HepG2 (cell line): ENCODE measurements around the gene TTLL10.

Experiments
- CHD4 ChIP-seq: fragments of 200-600 bp; sonication (generic); IDR thresholded peaks from 2 replicates; pipeline ENCODE4 v1.7.0; 2017; ENCODE audit warnings: mild to moderate bottlenecking, low read length, borderline replicate concordance
- KLF11 ChIP-seq: IDR thresholded peaks from 2 replicates; pipeline ENCODE4 v1.6.1; 2016; ENCODE audit warnings: missing compliant biosample characterization
- NR3C1 ChIP-seq: sonication (generic); formaldehyde crosslinking; IDR thresholded peaks from 2 replicates; pipeline ENCODE4 v1.4.0; 2020; ENCODE audit warnings: missing genetic modification reagents
- PRDM15 ChIP-seq: sonication (generic); formaldehyde crosslinking; IDR thresholded peaks from 2 replicates; pipeline ENCODE4 v1.4.0; 2020; ENCODE audit warnings: missing genetic modification reagents
- RXRA ChIP-seq: sonication (generic); formaldehyde crosslinking; IDR thresholded peaks from 2 replicates; pipeline ENCODE4 v1.5.1; 2020; ENCODE audit warnings: missing genetic modification reagents
- SIN3A ChIP-seq: IDR thresholded peaks from 2 replicates; pipeline ENCODE4 v1.6.1; 2011; ENCODE audit warnings: low read depth, mild to moderate bottlenecking, control low read depth, low read length, borderline replicate concordance
- SMAD9 ChIP-seq: sonication (generic); formaldehyde crosslinking; IDR thresholded peaks from 2 replicates; pipeline ENCODE4 v1.5.1; 2020; ENCODE audit warnings: mild to moderate bottlenecking, missing genetic modification reagents
- ZBTB1 ChIP-seq: sonication (generic); formaldehyde crosslinking; IDR thresholded peaks from 2 replicates; pipeline ENCODE4 v1.4.0; 2020; ENCODE audit warnings: missing genetic modification reagents, borderline replicate concordance
- ZNF10 ChIP-seq: sonication (generic); formaldehyde crosslinking; IDR thresholded peaks from 2 replicates; pipeline ENCODE4 v1.4.0; 2020; ENCODE audit warnings: mild to moderate bottlenecking, low read depth, missing genetic modification reagents, borderline replicate concordance
- ZNF24 ChIP-seq: fragments of 450-650 bp; IDR thresholded peaks from 2 replicates; pipeline ENCODE4 v1.6.1; 2017; ENCODE audit warnings: antibody characterized with exemption, mild to moderate bottlenecking
- TF ChIP-seq, protein P1 (sequence below): sonication (generic); formaldehyde crosslinking; IDR thresholded peaks from 2 replicates; pipeline ENCODE4 v1.4.0; 2020; ENCODE audit warnings: missing genetic modification reagents
- TF ChIP-seq, protein P2 (sequence below): sonication (generic); formaldehyde crosslinking; IDR thresholded peaks from 2 replicates; pipeline ENCODE4 v1.4.0; 2020; ENCODE audit warnings: missing genetic modification reagents
- TF ChIP-seq, protein P3 (sequence below): fragments of 450-650 bp; IDR thresholded peaks from 2 replicates; pipeline ENCODE4 v1.6.1; 2017

DNA sequence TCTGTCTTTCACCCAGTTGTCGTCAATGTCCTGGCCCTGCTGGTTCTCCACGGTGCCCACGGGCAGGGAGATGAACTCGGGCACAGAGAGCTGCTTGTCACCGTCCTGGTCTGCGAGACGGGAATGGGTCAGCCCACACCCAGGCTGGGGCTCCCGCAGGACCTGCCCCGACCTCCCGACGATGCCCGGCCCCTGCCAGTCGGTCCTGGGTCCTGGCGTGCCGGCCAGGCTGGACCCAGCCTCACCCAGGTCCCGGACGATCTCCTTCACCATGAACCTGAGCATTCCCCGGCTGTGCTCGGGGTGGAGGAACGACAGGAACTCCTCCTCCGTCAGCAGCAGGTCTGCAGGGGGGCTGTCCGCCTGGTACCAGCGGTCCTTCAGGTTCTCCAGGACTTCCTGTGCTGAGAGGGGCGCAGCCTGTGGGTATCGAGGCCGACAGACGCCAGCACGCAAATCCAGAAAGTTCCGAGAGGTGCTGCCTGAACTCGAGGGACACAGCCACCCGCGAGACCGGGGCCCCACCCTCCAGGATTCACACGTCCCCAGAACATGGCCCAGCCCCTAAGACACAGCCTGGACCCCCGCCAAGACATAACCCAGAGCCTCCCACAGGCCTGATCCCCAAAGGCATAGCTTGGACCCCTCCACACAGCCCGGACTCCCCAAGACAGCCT, 45.0 kb downstream of the TTLL10 start:
- TF ChIP-seq KLF11 (CRISPR knock-in tag) (no peak), SMAD9 (no peak), RXRA (no peak), SIN3A (no peak), CHD4 (no peak), NR3C1 (no peak), ZNF10 (CRISPR knock-in tag) (no peak), ZNF24 (no peak), ZBTB1 (CRISPR knock-in tag) (no peak), PRDM15 (CRISPR knock-in tag) (no peak)
- TF ChIP-seq, protein P1, sequence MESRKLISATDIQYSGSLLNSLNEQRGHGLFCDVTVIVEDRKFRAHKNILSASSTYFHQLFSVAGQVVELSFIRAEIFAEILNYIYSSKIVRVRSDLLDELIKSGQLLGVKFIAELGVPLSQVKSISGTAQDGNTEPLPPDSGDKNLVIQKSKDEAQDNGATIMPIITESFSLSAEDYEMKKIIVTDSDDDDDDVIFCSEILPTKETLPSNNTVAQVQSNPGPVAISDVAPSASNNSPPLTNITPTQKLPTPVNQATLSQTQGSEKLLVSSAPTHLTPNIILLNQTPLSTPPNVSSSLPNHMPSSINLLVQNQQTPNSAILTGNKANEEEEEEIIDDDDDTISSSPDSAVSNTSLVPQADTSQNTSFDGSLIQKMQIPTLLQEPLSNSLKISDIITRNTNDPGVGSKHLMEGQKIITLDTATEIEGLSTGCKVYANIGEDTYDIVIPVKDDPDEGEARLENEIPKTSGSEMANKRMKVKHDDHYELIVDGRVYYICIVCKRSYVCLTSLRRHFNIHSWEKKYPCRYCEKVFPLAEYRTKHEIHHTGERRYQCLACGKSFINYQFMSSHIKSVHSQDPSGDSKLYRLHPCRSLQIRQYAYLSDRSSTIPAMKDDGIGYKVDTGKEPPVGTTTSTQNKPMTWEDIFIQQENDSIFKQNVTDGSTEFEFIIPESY (CRISPR knock-in tag) = no peak
- TF ChIP-seq, protein P2, sequence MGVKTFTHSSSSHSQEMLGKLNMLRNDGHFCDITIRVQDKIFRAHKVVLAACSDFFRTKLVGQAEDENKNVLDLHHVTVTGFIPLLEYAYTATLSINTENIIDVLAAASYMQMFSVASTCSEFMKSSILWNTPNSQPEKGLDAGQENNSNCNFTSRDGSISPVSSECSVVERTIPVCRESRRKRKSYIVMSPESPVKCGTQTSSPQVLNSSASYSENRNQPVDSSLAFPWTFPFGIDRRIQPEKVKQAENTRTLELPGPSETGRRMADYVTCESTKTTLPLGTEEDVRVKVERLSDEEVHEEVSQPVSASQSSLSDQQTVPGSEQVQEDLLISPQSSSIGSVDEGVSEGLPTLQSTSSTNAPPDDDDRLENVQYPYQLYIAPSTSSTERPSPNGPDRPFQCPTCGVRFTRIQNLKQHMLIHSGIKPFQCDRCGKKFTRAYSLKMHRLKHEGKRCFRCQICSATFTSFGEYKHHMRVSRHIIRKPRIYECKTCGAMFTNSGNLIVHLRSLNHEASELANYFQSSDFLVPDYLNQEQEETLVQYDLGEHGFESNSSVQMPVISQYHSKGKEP (CRISPR knock-in tag) = no peak
- TF ChIP-seq, protein P3, sequence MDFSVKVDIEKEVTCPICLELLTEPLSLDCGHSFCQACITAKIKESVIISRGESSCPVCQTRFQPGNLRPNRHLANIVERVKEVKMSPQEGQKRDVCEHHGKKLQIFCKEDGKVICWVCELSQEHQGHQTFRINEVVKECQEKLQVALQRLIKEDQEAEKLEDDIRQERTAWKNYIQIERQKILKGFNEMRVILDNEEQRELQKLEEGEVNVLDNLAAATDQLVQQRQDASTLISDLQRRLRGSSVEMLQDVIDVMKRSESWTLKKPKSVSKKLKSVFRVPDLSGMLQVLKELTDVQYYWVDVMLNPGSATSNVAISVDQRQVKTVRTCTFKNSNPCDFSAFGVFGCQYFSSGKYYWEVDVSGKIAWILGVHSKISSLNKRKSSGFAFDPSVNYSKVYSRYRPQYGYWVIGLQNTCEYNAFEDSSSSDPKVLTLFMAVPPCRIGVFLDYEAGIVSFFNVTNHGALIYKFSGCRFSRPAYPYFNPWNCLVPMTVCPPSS = no peak
